Measurements from ENCODE around the gene CINP.

- TF ChIP-seq BCLAF1 (IDR thresholded peaks at IDR 0.05) (no peak), SP1 (IDR thresholded peaks at IDR 0.05) (no peak), SP1 (CRISPR knock-in tag; IDR thresholded peaks at IDR 0.05) (no peak)
Measured at GRCh38 chr14:102362084-102362483, 606 bp downstream of the CINP start.
